GM10847 (cell line): ENCODE data around the gene UNC119.

Source experiments
- POLR2A ChIP-seq: IDR thresholded peaks from 2 replicates; pipeline ENCODE4 v1.6.1; 2011; ENCODE audit not compliant: insufficient read length; ENCODE audit errors: extremely low read depth

UNC119 gene

GRCh38 chr17:28523186-28523585 lies 29.2 kb downstream of the UNC119 start:
- TF ChIP-seq POLR2A, result no peak

- no peak for TF ChIP-seq POLR2A
Observed at GRCh38 chr17:28521311-28522085, 30.9 kb downstream of the UNC119 start.

- no peak for TF ChIP-seq POLR2A
Observed at GRCh38 chr17:28520687-28521086, 31.7 kb downstream of the UNC119 start.

DNA sequence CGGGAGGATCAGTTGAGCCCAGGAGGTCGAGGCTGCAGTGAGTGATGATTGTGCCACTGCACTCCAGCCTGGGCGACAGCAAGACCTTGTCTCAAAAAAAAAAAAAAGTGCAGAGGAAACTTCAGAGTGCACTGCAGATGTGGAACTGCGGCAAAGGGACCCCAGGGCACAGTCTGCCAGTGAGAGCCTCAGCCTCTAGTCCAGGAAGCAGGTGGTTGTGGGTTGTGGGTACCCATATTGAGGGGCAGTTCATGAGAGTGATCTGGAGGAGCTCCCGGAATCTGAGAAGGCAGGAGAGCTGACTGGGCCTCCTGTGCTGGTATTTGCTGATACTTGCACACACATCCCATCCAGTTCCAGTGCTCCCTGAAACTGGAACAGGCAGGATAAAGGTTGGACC lies 33.2 kb downstream of the UNC119 start:
- TF ChIP-seq POLR2A, result no peak

DNA sequence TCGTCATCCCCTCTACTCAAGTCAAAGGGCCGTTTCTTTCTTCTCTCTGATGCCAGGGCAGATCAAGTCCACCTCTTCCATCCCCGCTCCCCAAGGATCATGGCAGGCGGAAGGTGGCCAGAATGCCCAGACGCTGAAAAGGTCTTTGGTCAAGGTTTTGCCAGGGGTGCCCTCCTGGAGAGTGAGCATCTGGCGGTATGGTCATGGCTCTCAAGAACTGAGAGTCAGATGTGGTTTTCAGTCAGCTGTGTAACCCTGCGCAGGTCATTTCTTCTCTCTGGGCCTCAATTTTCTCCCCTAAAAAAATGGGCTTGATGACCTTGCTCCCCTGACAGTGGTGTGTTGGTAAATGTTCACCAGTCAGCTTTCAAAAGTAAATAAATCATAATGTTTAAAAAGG lies 33.8 kb downstream of the UNC119 start:
- no peak for TF ChIP-seq POLR2A

DNA sequence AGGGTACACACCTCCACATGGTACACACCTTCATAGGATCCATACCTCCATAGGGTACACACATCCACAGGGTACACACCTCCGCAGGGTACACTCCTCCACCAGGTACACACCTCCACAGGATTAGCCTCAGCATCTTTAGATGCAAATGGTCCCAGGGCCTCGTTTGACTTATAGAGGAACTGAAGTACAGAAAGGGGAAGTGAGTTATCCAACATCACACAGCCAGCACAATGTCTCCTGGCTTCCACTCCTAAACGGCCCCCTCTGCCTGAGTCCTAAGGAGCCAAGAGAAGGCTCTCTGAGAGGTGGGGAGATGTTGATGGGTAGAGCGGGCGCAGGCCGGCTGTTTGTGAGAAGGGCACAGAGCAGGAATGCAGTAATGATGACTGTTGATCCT lies 34.3 kb downstream of the UNC119 start:
- no peak for TF ChIP-seq POLR2A

DNA sequence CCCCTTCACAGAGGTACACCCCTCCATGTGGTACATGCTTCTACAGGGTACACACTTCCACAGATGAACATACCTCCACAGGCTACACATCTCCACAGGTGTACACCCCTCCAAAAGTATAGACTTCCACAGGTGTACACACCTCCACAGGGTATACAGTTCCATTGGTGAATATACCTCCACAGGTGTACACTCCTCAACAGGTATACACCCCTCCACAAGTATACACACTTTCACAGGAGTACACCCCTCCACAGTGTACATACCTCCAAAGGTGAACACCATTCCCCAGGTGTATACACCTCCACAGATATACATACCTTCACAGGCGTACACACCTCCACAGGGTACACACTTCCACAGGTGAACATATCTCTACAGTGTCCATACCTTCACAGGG lies 36.9 kb downstream of the UNC119 start:
- no peak for TF ChIP-seq POLR2A

DNA sequence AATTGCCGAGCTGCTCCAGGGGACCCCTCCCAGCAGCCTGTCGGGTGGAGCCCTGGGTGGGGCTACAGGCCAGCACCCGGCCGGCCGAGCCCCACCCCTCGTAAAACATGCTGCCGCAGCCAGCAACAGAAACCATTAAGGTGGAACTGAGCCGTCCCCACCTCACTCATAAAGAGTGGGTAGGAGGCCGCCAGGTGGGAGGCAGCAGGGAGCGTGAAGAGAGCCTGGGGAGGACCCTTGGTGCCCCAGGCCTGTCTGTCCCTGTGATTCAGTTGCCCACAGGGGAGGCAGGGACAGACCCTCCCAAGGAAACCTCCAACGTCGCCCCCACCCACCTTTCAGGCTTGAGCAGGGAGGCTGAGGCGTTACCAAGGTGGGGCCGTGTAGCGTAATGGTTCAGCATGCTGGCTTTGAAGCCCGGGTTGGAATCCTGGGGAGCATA lies 37.8 kb downstream of the UNC119 start:
- no peak for TF ChIP-seq POLR2A

DNA sequence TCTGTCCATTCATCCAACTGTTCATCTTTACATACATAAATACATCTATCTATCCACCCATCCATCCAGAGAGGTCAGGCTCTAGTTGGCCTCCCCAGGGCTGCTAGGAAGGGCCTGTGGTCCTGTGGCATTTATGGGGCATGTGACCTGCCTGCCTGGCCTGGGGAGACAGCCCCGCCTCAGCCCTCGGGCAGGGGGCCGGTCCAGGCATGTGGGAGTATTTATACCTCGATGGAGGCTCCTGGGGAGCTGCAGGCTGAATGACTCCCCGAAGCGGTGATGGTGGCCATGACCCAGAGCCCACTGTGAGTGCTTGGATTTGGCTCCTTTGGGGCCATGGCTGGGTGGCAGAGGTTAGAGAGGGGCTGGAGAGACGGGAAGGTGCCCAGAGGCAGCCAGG lies 38.9 kb downstream of the UNC119 start:
- TF ChIP-seq POLR2A, result no peak

- TF ChIP-seq POLR2A, result no peak
Observed at GRCh38 chr17:28511858-28512461, 40.5 kb downstream of the UNC119 start.

GRCh38 chr17:28509789-28510188 lies 42.6 kb downstream of the UNC119 start:
- no peak for TF ChIP-seq POLR2A

GRCh38 chr17:28508211-28508724 lies 44.2 kb downstream of the UNC119 start:
- TF ChIP-seq POLR2A, result no peak

DNA sequence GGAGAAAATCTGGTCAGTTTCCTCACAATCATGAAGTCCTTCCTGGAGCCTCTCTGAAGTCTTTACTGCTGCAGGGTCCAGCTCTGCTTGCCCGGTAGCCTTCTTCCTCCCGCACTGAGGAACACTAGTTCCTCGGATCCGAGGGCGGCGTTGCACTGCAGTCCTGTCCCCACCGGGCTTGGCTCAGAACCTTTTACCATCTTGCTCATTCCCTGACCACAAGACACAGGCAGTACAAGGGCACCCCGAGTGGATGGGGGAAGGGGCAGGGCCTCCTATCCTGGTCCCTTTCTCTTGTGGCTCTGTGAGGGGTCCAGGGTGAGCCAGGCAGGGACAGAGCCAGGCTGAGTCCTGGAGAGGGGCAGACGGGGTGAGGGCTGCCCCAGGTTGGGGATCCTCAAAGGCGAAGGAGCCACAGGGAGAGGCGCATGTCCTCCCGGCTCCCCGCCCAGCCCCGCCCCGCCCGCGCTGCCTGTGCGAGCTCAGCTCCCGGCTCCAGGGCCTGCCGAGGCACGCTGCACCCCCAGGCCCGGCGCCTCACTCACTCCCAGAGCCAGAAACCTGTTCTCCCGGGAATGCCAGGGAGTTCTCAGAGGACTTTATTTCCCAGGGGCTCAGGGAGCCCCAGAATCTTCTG lies 44.7 kb downstream of the UNC119 start:
- TF ChIP-seq POLR2A, result no peak

GRCh38 chr17:28506763-28507487 lies 45.5 kb downstream of the UNC119 start:
- no peak for TF ChIP-seq POLR2A

- no peak for TF ChIP-seq POLR2A
Observed at GRCh38 chr17:28505986-28506665, 46.3 kb downstream of the UNC119 start, which contains the start of gene FOXN1. Gene FOXN1, plus strand, starts transcription at chr17:28506348. Its CDS starts 17,622 bp downstream, at chr17:28523970.
